Activated effector memory CD4-positive, alpha-beta T cell treated with anti-CD3 and anti-CD28 coated beads, Interleukin-2, amount 50 U/mL, for 16 hours (primary cell): Measurements from ENCODE around the gene CAPN12.
A peak's percentile ranks its signal among the peaks of the same experiment; 100 is the strongest.

Source experiments
- DNase-seq: peaks from one replicate; pipeline ENCODE4 v3.0.0-alpha.2; 2020

The CAPN12 gene

GRCh38 chr19:38709671-38710415 is 34.4 kb downstream of the CAPN12 start:
- no peak for DNase-seq

GRCh38 chr19:38709119-38709518 is 35.2 kb downstream of the CAPN12 start:
- DNase-seq: no peak

- no peak for DNase-seq
Measured at GRCh38 chr19:38708413-38709024, 35.8 kb downstream of the CAPN12 start.

GRCh38 chr19:38707512-38708114 is 36.7 kb downstream of the CAPN12 start:
- DNase-seq: no peak

- no peak for DNase-seq
Measured at GRCh38 chr19:38706792-38707511, 37.3 kb downstream of the CAPN12 start.

- no peak for DNase-seq
Measured at GRCh38 chr19:38705197-38706019, 38.9 kb downstream of the CAPN12 start.

GRCh38 chr19:38704488-38705026 is 39.7 kb downstream of the CAPN12 start:
- DNase-seq: no peak

GRCh38 chr19:38703509-38703908 is 40.8 kb downstream of the CAPN12 start:
- no peak for DNase-seq

- DNase-seq: no peak
Measured at GRCh38 chr19:38702278-38702677, 42.0 kb downstream of the CAPN12 start.

- no peak for DNase-seq
Measured at GRCh38 chr19:38701455-38702063, 42.7 kb downstream of the CAPN12 start.

- no peak for DNase-seq
Measured at GRCh38 chr19:38700902-38701454, 43.3 kb downstream of the CAPN12 start.

GRCh38 chr19:38700350-38700901 is 43.8 kb downstream of the CAPN12 start:
- no peak for DNase-seq

- DNase-seq: no peak
Measured at GRCh38 chr19:38699647-38700349, 44.5 kb downstream of the CAPN12 start.

- DNase-seq: peak; percentile 69
Measured at GRCh38 chr19:38699027-38699346, 45.3 kb downstream of the CAPN12 start.

- DNase-seq: no peak
Measured at GRCh38 chr19:38698225-38699026, 45.8 kb downstream of the CAPN12 start.

GRCh38 chr19:38697641-38698071 is 46.6 kb downstream of the CAPN12 start:
- DNase-seq: no peak

GRCh38 chr19:38697197-38697596 is 47.1 kb downstream of the CAPN12 start:
- no peak for DNase-seq

- no peak for DNase-seq
Measured at GRCh38 chr19:38696729-38697055, 47.6 kb downstream of the CAPN12 start.

- no peak for DNase-seq
Measured at GRCh38 chr19:38695832-38696728, 48.2 kb downstream of the CAPN12 start.
